PC-3 (cell line): Measurements from ENCODE around the gene CEP112. TPM values are rescaled to one million over a fixed set of nuclear protein-coding genes. Genes with fewer than 3 reads are reported as not detected.

ENCODE experiments used
- ATAC-seq: fragments of 200-7000 bp; cut with Tn5 transposase; 2 replicates; pipeline ENCODE4 v1.9.1; 2020; ENCODE audit warnings: mild to moderate bottlenecking, moderate library complexity
- BruUV-seq: library from RNA; stranded (reverse); fragments of 400-500 nt; replicated peaks from 2 replicates; lab custom pipeline; 2021; lab: Mats Ljungman, UMichigan
- CTCF ChIA-PET: fragments of 300-600 bp; sonication (Branson Sonifier 250); formaldehyde crosslinking; loops from one replicate; lab custom pipeline; 2022; ENCODE audit warnings: antibody characterized with exemption; lab: Charles Lee
- POLR2A ChIA-PET: fragments of 300-600 bp; sonication (Branson Sonifier 250); formaldehyde crosslinking; loops from one replicate; lab custom pipeline; 2022; ENCODE audit warnings: antibody characterized with exemption; ENCODE audit not compliant: unreplicated experiment; lab: Charles Lee
- DNase-seq: peaks from one replicate; pipeline ENCODE4 v3.0.0-alpha.2; 2015
- H2AFZ ChIP-seq: fragments of 300-600 bp; sonication (generic); 2 replicates; pipeline ENCODE4 v1.6.0; 2016; ENCODE audit warnings: antibody characterized with exemption, low read length
- H3F3A ChIP-seq: fragments of 300-600 bp; sonication (generic); one replicate; pipeline ENCODE4 v1.6.0; 2017; ENCODE audit warnings: antibody characterized with exemption, low read length, control low read depth, mild to moderate bottlenecking; ENCODE audit not compliant: unreplicated experiment
- H3K27ac ChIP-seq: fragments of 300-600 bp; sonication (generic); 2 replicates; pipeline ENCODE4 v1.5.1; 2016; ENCODE audit warnings: mild to moderate bottlenecking, low read length
- H3K27me3 ChIP-seq: fragments of 300-600 bp; sonication (generic); 2 replicates; pipeline ENCODE4 v1.6.1; 2016; ENCODE audit warnings: low read length, mixed read lengths
- H3K36me3 ChIP-seq: fragments of 300-600 bp; sonication (generic); 2 replicates; pipeline ENCODE4 v1.6.1; 2016; ENCODE audit warnings: low read depth, mixed run types, low read length, mixed read lengths
- H3K4me1 ChIP-seq: fragments of 300-600 bp; sonication (generic); 2 replicates; pipeline ENCODE4 v1.5.1; 2016; ENCODE audit warnings: low read length; ENCODE audit not compliant: insufficient read depth
- H3K4me2 ChIP-seq: fragments of 300-600 bp; sonication (generic); 2 replicates; pipeline ENCODE4 v1.6.0; 2016; ENCODE audit warnings: low read length
- H3K4me3 ChIP-seq: fragments of 300-600 bp; sonication (generic); 2 replicates; pipeline ENCODE4 v1.5.1; 2016; ENCODE audit warnings: mild to moderate bottlenecking, low read length, mixed read lengths
- H3K79me2 ChIP-seq: fragments of 300-600 bp; sonication (generic); 2 replicates; pipeline ENCODE4 v1.6.1; 2017; ENCODE audit warnings: low read length, mixed read lengths
- H3K9ac ChIP-seq: fragments of 300-600 bp; sonication (generic); 2 replicates; pipeline ENCODE4 v1.6.0; 2016; ENCODE audit warnings: mild to moderate bottlenecking, low read length
- H3K9me2 ChIP-seq: fragments of 300-600 bp; sonication (generic); replicated peaks from 2 replicates; pipeline ENCODE4 v1.6.1; 2016; ENCODE audit warnings: mixed run types, low read length, mixed read lengths
- H3K9me3 ChIP-seq: fragments of 300-600 bp; sonication (generic); 2 replicates; pipeline ENCODE4 v1.6.1; 2016; ENCODE audit warnings: low read length, mixed read lengths
- H4K20me1 ChIP-seq: fragments of 300-600 bp; sonication (generic); 2 replicates; pipeline ENCODE4 v1.6.1; 2016; ENCODE audit warnings: low read length, mixed read lengths
- EZH2 ChIP-seq: fragments of 300-600 bp; sonication (generic); IDR thresholded peaks from one replicate; pipeline ENCODE4 v1.6.1; 2017; ENCODE audit warnings: antibody characterized with exemption, mild to moderate bottlenecking, low read length; ENCODE audit not compliant: unreplicated experiment
- EZH2phosphoT487 ChIP-seq: fragments of 300-600 bp; sonication (generic); IDR thresholded peaks from 2 replicates; pipeline ENCODE4 v1.6.1; 2018; ENCODE audit warnings: mild to moderate bottlenecking, antibody characterized with exemption, low read length, borderline replicate concordance
- intact Hi-C: fragments of 100-400 bp; cut with micrococcal nuclease; formaldehyde crosslinking; loops from 2 replicates; pipeline ENCODE4 v1.9.0; 2023
- total RNA-seq: library from RNA; depleted of rRNA; stranded (reverse); fragments of >200 nt; gene quantifications from 2 replicates; pipeline ENCODE4 v1.2.3, GENCODE V29; 2014
- TF ChIP-seq, protein P1 (sequence below): fragments of 300-600 bp; sonication (generic); conservative IDR thresholded peaks from 2 replicates; pipeline ENCODE4 v1.5.1; 2017; ENCODE audit warnings: antibody characterized with exemption, low read depth, mild to moderate bottlenecking, low read length

The CEP112 gene
- total RNA-seq, 1 experiment from 2014 or later = 6.5 TPM

DNA sequence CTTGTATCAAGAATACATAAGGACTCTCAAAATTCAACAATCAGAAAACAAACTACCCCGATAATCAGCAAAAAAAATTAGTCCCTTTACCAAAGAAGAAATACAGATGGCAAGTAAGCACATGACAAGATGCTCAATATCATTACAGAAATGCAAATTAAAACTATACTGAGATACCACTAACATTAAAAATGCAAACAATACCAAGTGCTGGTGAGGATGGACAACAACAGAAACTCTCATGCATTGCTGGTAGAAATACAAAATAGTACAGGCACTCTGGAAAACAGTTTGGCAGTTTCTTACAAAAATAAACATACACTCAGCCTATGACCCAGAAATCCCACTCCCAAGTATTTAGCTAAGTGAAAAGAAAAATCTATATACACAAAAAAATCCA lies 7.5 kb downstream of the CEP112 start:
- no peak for ATAC-seq
- no peak overlapping the region for H2AFZ ChIP-seq
- H3K9ac ChIP-seq = no peak overlapping the region
- POLR2A ChIA-PET = no interaction called here
- H3K79me2 ChIP-seq = no peaks in the 10 kb centered on the region
- H3K27ac ChIP-seq = no peak overlapping the region
- H3K36me3 ChIP-seq = no peaks in the 10 kb centered on the region
- H3K9me3 ChIP-seq = no peaks in the 10 kb centered on the region
- H3K27me3 ChIP-seq = no peaks in the 10 kb centered on the region
- H3K4me3 ChIP-seq = no peak overlapping the region
- CTCF ChIA-PET = no interaction called here
- BruUV-seq = no TSS peak
- no peaks in the 10 kb centered on the region for H3K4me1 ChIP-seq
- intact Hi-C loops = no loop called here
- no peak overlapping the region for H3K4me2 ChIP-seq
- H3K9me2 ChIP-seq = no peaks in the 10 kb centered on the region
- TF ChIP-seq, protein P1, sequence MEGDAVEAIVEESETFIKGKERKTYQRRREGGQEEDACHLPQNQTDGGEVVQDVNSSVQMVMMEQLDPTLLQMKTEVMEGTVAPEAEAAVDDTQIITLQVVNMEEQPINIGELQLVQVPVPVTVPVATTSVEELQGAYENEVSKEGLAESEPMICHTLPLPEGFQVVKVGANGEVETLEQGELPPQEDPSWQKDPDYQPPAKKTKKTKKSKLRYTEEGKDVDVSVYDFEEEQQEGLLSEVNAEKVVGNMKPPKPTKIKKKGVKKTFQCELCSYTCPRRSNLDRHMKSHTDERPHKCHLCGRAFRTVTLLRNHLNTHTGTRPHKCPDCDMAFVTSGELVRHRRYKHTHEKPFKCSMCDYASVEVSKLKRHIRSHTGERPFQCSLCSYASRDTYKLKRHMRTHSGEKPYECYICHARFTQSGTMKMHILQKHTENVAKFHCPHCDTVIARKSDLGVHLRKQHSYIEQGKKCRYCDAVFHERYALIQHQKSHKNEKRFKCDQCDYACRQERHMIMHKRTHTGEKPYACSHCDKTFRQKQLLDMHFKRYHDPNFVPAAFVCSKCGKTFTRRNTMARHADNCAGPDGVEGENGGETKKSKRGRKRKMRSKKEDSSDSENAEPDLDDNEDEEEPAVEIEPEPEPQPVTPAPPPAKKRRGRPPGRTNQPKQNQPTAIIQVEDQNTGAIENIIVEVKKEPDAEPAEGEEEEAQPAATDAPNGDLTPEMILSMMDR = no peak
- TF ChIP-seq EZH2phosphoT487 = no peak
- TF ChIP-seq EZH2 = no peak
- no peaks in the 10 kb centered on the region for H4K20me1 ChIP-seq
- DNase-seq = no peak
- H3F3A ChIP-seq = no peaks in the 10 kb centered on the region

GRCh38 chr17:66183529-66183928 lies 8.4 kb downstream of the CEP112 start:
- Histone ChIP-seq H4K20me1 (no peaks in the 10 kb centered on the region), H3K79me2 (no peaks in the 10 kb centered on the region), H3K9ac (no peak overlapping the region), H2AFZ (no peak overlapping the region), H3K4me1 (no peaks in the 10 kb centered on the region), H3K9me3 (no peaks in the 10 kb centered on the region), H3K36me3 (no peaks in the 10 kb centered on the region), H3K4me3 (no peak overlapping the region), H3K27ac (no peak overlapping the region), H3F3A (no peaks in the 10 kb centered on the region), H3K9me2 (no peaks in the 10 kb centered on the region), H3K4me2 (no peak overlapping the region), H3K27me3 (no peaks in the 10 kb centered on the region)
- ChIA-PET POLR2A (no interaction called here), CTCF (no interaction called here)
- intact Hi-C loops = no loop called here
- ATAC-seq (no peak), DNase-seq (no peak)
- no TSS peak for BruUV-seq
- no peak for TF ChIP-seq EZH2phosphoT487
- TF ChIP-seq EZH2 = no peak
- TF ChIP-seq, protein P1 = no peak

GRCh38 chr17:66178642-66179041 lies 13.3 kb downstream of the CEP112 start:
- CTCF ChIA-PET = no interaction called here
- H3K9ac ChIP-seq = no peak overlapping the region
- no TSS peak for BruUV-seq
- H3K4me1 ChIP-seq = peaks cover 16% of the 10 kb centered on the region
- no peaks in the 10 kb centered on the region for H3K9me2 ChIP-seq
- H2AFZ ChIP-seq = no peak overlapping the region
- no peaks in the 10 kb centered on the region for H3K9me3 ChIP-seq
- no peak overlapping the region for H3K4me2 ChIP-seq
- no peaks in the 10 kb centered on the region for H4K20me1 ChIP-seq
- no peaks in the 10 kb centered on the region for H3F3A ChIP-seq
- POLR2A ChIA-PET = interaction anchor here (0.6 kb wide), 1 partner anchor 14 kb away, joined by 4 read pairs; no protein-coding TSS in a partner anchor
- TF ChIP-seq, protein P1 = no peak
- TF ChIP-seq EZH2 (no peak), EZH2phosphoT487 (no peak)
- H3K4me3 ChIP-seq = no peak overlapping the region
- ATAC-seq (no peak), DNase-seq (no peak)
- intact Hi-C loops = no loop called here
- H3K79me2 ChIP-seq = no peaks in the 10 kb centered on the region
- no peaks in the 10 kb centered on the region for H3K27me3 ChIP-seq
- H3K27ac ChIP-seq = no peak overlapping the region
- no peaks in the 10 kb centered on the region for H3K36me3 ChIP-seq
